Naive thymus-derived CD8-positive, alpha-beta T cell (primary cell): Measurements from ENCODE around the gene PPP1R15B. TPM values are rescaled to one million over a fixed set of nuclear protein-coding genes. Genes with fewer than 3 reads are reported as not detected.

Experiments used
- ATAC-seq, 2 donors: fragments of 150-1000 bp; cut with Tn5 transposase in 1 of 2; sonication (Bioruptor Pico), chemical (Tn5 transposase) in 1 of 2; 1 replicate in 1 of 2; 2 replicates in 1 of 2; pipeline ENCODE4 v1.10.0; 2021; ENCODE audit warnings: mild to moderate bottlenecking in 2 of 2, moderate library complexity in 2 of 2
- POLR2A ChIA-PET: fragments of 350-600 bp; sonication (Branson Sonifier 250); formaldehyde crosslinking; loops from one replicate; lab custom pipeline; 2021; ENCODE audit warnings: antibody characterized with exemption; lab: Charles Lee
- DNase-seq, 10 donors: peaks; one replicate each; pipeline versions ENCODE4 v3.0.0 to v3.0.0-alpha.2; 2020 to 2022
- H3K27ac Mint-ChIP-seq, 10 donors: one replicate each; pipeline ENCODE4 v1.8.0; 2020 to 2022; ENCODE audit warnings: mild to moderate bottlenecking in 10 of 10, mixed read lengths in 10 of 10, moderate library complexity in 4 of 10, inconsistent platforms in 1 of 10
- H3K27me3 Mint-ChIP-seq, 5 donors: one replicate each; pipeline ENCODE4 v1.8.0; 2021 to 2022; ENCODE audit warnings: mixed read lengths in 5 of 5
- H3K36me3 Mint-ChIP-seq, 3 donors: one replicate each; pipeline ENCODE4 v1.8.0; 2020 to 2022; ENCODE audit warnings: mixed read lengths in 3 of 3, mild to moderate bottlenecking in 2 of 3, inconsistent platforms in 1 of 3
- H3K4me1 Mint-ChIP-seq, 4 donors: one replicate each; pipeline ENCODE4 v1.8.0; 2021 to 2022; ENCODE audit warnings: mixed read lengths in 4 of 4
- H3K4me3 Mint-ChIP-seq, 10 donors: one replicate each; pipeline ENCODE4 v1.8.0; 2020 to 2022; ENCODE audit warnings: mild to moderate bottlenecking in 10 of 10, mixed read lengths in 10 of 10, moderate library complexity in 6 of 10, inconsistent platforms in 1 of 10
- H3K9me3 Mint-ChIP-seq, 9 donors: one replicate each; pipeline ENCODE4 v1.8.0; 2020 to 2022; ENCODE audit warnings: mixed read lengths in 9 of 9, mild to moderate bottlenecking in 3 of 9, inconsistent platforms in 1 of 9, moderate library complexity in 1 of 9
- polyA plus RNA-seq, 3 donors: library from polyadenylated mRNA; unstranded; fragments of 300-500 nt; fragmentation: Illumina TruSeq; gene quantifications; one replicate each; pipeline ENCODE4 v1.2.3, GENCODE V29; 2021
- total RNA-seq, 8 experiments: library from RNA in 2 of 8; stranded (reverse) in 2 of 8; gene quantifications; one replicate each; pipeline ENCODE4 v1.2.3 and lab custom pipeline; 2021 to 2026

PPP1R15B gene
- total and polyA plus RNA-seq, 5 experiments from 2014 or later: 14.2 to 87.3 (median 20.8) TPM

DNA sequence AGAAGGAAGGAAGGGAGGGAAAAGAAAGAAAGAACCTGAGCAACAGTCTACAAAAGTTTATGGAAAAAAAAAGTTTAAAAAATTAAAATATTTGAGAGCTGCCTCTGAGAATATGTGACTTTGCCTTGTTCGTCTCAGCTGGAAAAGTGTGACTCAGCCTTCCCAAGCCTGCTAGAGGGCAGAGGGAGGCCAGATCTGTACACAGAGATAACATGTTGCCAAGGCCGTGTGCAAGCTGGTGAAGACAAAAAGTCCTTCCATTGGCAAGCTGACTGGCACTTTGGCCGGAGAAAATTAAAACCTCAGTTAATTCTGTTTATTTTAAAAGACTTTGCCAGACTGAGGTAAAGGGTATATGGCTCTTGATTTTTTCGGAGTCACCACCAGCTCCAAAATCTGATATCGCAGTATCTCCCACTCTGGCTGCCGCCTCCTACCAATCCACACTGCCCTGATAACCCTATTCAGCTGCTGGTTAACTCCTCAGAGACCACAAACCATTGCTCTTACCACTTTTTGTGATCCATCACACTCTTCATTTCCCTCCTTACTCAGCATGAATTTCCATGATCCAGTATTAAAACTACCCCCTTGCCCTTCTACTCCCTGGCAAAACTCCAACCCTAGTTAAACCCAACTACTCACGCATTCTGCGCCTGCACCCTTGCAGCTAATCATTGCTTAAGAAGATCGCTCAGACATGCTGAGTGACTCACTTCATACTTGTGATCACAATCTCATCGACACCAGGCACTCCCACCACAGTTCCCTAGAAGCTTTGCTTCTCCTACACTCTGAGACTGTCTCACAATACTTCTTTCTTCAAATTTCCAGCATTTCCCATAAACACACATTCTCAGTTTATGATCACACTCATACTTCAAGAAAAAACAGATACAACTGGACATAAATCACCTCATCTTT lies 5.7 kb upstream of the PPP1R15B start:
- DNase-seq: no peak
- H3K4me1 Mint-ChIP-seq: peaks cover 10 to 39% (median 19%) of the 10 kb centered on the region in 4 donors
- ATAC-seq: no peak
- H3K9me3 Mint-ChIP-seq: no peaks in the 10 kb centered on the region
- H3K27me3 Mint-ChIP-seq: no peaks in the 10 kb centered on the region
- peak overlapping the region in 3 of 10 donors; percentile 2 to 18 (median 15) for H3K4me3 Mint-ChIP-seq
- H3K27ac Mint-ChIP-seq: peak overlapping the region in 7 of 10 donors; percentile 11 to 70 (median 46)
- POLR2A ChIA-PET: no interaction called here
- H3K36me3 Mint-ChIP-seq: peaks cover 0 to 6% (median 5%) of the 10 kb centered on the region in 3 donors

DNA sequence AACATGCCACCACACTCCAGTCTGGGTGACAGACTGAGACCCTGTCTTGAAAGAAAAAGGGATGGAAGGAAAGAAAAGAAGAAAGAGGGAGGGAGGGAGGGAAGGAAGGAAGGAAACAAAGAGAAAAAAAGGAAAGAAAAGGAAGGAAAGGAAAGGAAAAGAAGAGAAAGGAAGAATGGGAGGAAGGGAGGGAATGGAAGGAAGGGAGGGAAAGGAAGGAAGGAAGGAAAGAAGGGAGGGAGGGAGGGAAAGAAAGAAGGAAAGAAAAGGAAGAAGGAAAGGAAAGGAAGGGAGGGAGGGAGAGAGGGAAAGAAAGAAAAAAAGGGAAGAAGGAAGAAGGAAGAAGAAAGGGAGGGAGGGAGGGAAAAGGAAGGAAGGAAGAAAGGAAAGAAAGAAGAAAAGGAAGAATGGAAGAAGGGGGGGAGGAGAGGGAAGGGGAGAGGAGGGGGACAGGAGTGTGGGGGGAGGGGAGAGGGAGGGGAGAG lies 5.0 kb upstream of the PPP1R15B start:
- Mint-ChIP-seq H3K36me3 (peaks cover 0 to 6% (median 0%) of the 10 kb centered on the region in 3 donors), H3K9me3 (no peaks in the 10 kb centered on the region), H3K27ac (peak overlapping the region in 3 of 10 donors; percentile 26 to 51 (median 29)), H3K27me3 (no peaks in the 10 kb centered on the region), H3K4me3 (no peak overlapping the region), H3K4me1 (peaks cover 10 to 43% (median 20%) of the 10 kb centered on the region in 4 donors)
- DNase-seq: no peak
- POLR2A ChIA-PET: no interaction called here
- ATAC-seq: no peak

DNA sequence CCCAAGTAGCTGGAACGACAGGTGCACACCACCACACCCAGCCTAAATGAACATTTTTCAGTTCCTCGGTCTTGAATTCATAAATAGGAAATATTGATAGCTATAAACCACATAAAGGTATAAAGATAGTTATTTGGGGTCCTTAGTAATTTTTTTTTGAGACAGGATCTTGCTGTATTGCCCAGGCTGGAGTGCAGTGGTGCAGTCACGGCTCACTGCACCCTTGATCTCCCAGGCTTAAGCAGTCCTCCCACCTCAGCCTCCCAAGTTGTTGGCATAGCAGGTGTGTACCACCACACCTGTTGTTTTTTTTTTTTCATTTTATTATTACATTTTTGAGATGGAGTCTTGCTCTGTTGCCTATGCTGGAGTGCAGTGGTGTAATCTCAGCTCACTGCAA lies 3.7 kb upstream of the PPP1R15B start:
- ATAC-seq (no peak), DNase-seq (no peak)
- no peak overlapping the region for H3K4me3 Mint-ChIP-seq
- H3K4me1 Mint-ChIP-seq: peaks cover 10 to 43% (median 20%) of the 10 kb centered on the region in 4 donors
- POLR2A ChIA-PET: interaction anchor here (1.1 kb wide), 1 partner anchor 92 kb away, joined by 4 read pairs; no protein-coding TSS in a partner anchor
- no peak overlapping the region for H3K27ac Mint-ChIP-seq
- H3K36me3 Mint-ChIP-seq: peaks cover 0 to 12% (median under 1%) of the 10 kb centered on the region in 3 donors
- no peaks in the 10 kb centered on the region for H3K9me3 Mint-ChIP-seq
- no peaks in the 10 kb centered on the region for H3K27me3 Mint-ChIP-seq

DNA sequence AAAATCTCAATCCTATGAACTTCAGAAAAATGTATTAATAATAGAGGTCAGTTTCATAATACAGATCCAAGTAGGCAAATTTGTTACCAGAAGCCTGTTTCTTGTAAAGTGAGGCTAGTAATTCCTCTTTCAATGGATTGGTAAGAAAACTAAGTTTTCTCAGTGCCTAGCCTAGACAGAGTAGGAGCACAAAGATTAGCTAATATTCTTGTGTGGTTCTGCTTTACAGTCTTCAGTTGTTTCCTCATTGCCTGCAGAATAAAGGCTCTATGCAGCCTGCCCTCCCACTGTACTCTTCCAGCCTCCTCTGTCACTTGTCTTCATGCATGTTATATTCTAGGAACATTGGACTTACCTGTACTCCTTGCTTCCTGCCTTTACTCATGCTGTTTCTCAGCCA lies 2.4 kb upstream of the PPP1R15B start:
- POLR2A ChIA-PET: interaction anchor here (1.1 kb wide), 1 partner anchor 92 kb away, joined by 3 read pairs; no protein-coding TSS in a partner anchor
- ATAC-seq: no peak
- Mint-ChIP-seq H3K27ac (peak overlapping the region in 8 of 10 donors; percentile 1 to 99 (median 50)), H3K4me1 (peaks cover 6 to 37% (median 15%) of the 10 kb centered on the region in 4 donors), H3K4me3 (peak overlapping the region in 2 of 10 donors; percentile 7 to 11), H3K27me3 (no peaks in the 10 kb centered on the region), H3K9me3 (no peaks in the 10 kb centered on the region), H3K36me3 (peaks cover 4 to 12% (median 9%) of the 10 kb centered on the region in 3 donors)
- no peak for DNase-seq

DNA sequence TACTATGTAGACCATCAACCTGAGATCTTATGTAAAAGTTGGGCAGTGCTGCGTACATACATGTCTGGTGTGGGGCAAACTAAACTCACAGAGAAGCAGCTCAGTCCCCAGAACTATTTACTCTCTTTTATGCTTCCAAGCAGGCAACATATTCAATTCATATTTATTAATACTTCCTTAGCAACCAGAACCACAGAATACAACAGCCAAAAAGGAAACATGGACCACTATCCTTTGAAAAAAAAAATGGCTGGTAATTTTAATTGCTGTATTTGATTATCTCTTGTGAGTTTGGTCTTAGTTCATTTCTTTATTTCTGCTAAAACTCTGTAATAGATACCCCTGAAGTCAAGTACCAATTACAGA lies 1.5 kb upstream of the PPP1R15B start:
- H3K27ac Mint-ChIP-seq: peak overlapping the region; percentile 44 to 99 (median 90)
- peaks cover 5 to 29% (median 10%) of the 10 kb centered on the region in 4 donors for H3K4me1 Mint-ChIP-seq
- POLR2A ChIA-PET: interaction anchor here (0.7 to 1.1 kb wide), 2 partner anchors 82 to 93 kb away, joined by 3 to 4 read pairs; partner anchors contain the start of gene PIK3C2B
- H3K27me3 Mint-ChIP-seq: no peaks in the 10 kb centered on the region
- no peak for ATAC-seq
- H3K9me3 Mint-ChIP-seq: no peaks in the 10 kb centered on the region
- peak overlapping the region in 9 of 10 donors; percentile 6 to 76 (median 63) for H3K4me3 Mint-ChIP-seq
- no peak for DNase-seq
- peaks cover 11 to 17% (median 12%) of the 10 kb centered on the region in 3 donors for H3K36me3 Mint-ChIP-seq

DNA sequence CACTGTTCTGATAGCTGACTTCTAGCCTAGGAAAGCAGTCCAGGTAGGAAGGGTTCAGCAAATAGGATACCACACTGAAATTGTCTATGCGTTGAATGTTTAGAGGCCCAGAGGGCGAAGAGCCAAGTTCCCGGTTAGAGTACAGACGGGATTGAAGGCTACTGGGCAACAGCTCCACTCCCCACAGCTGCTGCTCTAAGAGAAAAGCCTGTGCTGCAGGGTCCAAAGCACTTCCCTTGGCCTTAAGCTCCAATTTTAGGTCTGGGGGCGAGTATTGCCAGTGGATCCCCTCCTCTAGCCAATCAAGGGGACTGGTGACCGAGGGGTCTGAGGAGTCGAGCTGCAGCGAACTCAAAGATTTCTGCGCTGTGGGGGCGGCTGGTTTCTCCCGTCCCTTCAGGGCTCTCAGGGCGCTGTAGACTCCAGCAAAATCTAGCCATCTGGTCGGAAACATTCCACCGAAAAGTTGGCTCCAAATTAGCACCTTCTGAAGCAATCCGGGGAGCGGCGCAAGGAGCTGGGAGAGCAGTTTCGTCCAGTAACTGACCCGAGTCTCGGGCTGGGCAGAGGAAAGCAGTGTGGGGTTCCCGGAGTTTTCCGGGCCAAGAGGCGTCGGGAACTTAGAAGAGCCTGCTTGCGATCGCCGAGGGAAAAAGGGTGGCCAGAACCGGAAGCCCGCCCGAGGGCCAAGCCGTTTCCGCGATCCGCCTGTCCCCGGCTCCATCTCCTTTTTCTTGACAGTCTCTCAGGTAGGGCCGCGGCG lies 748 bp downstream of the PPP1R15B start:
- POLR2A ChIA-PET: interaction anchor here (0.6 to 2.1 kb wide), 11 partner anchors 11 to 110 kb away, joined by 3 to 10 read pairs (median 3); partner anchors contain the start of genes MDM4 and PIK3C2B
- H3K27me3 Mint-ChIP-seq: no peaks in the 10 kb centered on the region
- peaks cover 12 to 34% (median 23%) of the 10 kb centered on the region in 3 donors for H3K36me3 Mint-ChIP-seq
- peaks cover 4 to 24% (median 16%) of the 10 kb centered on the region in 4 donors for H3K4me1 Mint-ChIP-seq
- H3K9me3 Mint-ChIP-seq: no peaks in the 10 kb centered on the region
- DNase-seq: peak in 4 of 10 donors; percentile 28 to 41 (median 33)
- H3K27ac Mint-ChIP-seq: peak overlapping the region; percentile 98 to 100 (median 99)
- H3K4me3 Mint-ChIP-seq: peak overlapping the region; percentile 97 to 100 (median 98)
- ATAC-seq: peak; percentile 12 to 34

DNA sequence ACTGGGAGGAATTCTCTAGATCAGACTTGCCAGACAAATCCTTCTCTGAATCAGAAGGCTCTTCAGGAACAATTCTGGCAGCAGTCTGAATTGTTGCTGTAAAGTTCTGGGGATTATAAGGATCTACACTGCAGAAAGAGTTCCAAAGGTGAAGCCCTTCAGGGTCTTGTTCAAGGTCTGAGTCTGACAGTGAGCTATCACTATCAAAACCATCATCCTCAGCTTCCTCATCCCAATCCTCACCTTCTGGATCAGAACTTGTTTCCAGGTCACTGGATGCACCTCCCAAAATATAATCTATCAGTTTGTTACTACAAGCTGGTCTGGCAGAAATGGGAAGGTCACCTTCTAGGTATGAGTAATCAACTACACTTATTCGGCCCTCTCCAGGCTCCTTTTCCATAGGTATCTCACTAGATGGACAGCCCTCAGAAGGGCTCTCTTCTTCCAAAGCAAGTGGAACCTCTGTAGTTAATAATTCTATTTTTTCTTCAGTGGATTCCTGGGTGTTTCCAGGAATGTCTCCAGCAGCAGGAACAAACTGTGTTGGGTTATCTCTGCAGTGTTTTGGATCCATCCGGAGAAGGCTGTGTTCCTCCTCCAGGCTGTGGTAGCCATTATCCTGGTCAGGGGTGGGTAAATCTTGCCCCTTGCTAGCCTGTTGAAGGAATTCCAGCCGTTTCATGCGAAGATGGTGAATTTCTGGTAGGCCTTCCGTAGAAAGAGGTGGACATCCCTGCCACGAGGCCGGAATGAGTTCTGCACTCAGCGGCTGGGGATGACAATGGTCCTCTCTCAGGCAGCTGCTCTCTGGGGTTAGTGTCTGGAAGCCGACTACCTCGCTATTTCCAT lies 1.6 kb downstream of the PPP1R15B start:
- ATAC-seq: no peak
- peak overlapping the region; percentile 97 to 100 (median 98) for H3K4me3 Mint-ChIP-seq
- H3K9me3 Mint-ChIP-seq: no peaks in the 10 kb centered on the region
- POLR2A ChIA-PET: interaction anchor here (0.6 to 2.1 kb wide), 10 partner anchors 10 to 111 kb away, joined by 3 to 10 read pairs (median 4); partner anchors contain the start of genes MDM4 and PIK3C2B
- H3K4me1 Mint-ChIP-seq: peaks cover 4 to 30% (median 19%) of the 10 kb centered on the region in 4 donors
- H3K36me3 Mint-ChIP-seq: peaks cover 12 to 42% (median 27%) of the 10 kb centered on the region in 3 donors
- peak overlapping the region; percentile 98 to 100 (median 99) for H3K27ac Mint-ChIP-seq
- DNase-seq: peak in 1 of 10 donors; percentile 18
- no peaks in the 10 kb centered on the region for H3K27me3 Mint-ChIP-seq

DNA sequence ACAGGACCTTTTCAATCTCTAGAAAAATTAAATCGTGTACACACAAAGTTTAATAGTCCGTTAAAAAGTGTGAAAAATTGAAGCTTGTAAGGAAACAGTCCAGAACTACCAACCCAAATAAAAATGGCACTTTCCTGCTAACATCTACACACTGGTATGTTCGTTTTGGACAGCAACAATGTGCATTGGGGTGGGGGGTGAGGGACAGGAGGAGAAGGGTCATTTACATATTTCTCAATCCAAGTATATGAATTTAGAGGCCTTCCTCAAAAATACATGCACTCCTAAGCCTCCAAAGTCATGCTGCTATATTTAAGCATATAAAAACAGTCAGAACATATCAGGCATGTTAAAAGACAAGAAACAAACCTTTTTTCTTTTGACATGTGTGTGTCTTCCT lies 2.5 kb downstream of the PPP1R15B start:
- H3K9me3 Mint-ChIP-seq: no peaks in the 10 kb centered on the region
- H3K27me3 Mint-ChIP-seq: no peaks in the 10 kb centered on the region
- peak overlapping the region; percentile 93 to 100 (median 99) for H3K27ac Mint-ChIP-seq
- POLR2A ChIA-PET: interaction anchor here (1.2 kb wide), 1 partner anchor 27 kb away, joined by 3 read pairs; no protein-coding TSS in a partner anchor
- ATAC-seq: no peak
- DNase-seq: no peak
- peaks cover 12 to 51% (median 29%) of the 10 kb centered on the region in 3 donors for H3K36me3 Mint-ChIP-seq
- H3K4me3 Mint-ChIP-seq: peak overlapping the region; percentile 97 to 100 (median 98)
- peaks cover 3 to 37% (median 24%) of the 10 kb centered on the region in 4 donors for H3K4me1 Mint-ChIP-seq

DNA sequence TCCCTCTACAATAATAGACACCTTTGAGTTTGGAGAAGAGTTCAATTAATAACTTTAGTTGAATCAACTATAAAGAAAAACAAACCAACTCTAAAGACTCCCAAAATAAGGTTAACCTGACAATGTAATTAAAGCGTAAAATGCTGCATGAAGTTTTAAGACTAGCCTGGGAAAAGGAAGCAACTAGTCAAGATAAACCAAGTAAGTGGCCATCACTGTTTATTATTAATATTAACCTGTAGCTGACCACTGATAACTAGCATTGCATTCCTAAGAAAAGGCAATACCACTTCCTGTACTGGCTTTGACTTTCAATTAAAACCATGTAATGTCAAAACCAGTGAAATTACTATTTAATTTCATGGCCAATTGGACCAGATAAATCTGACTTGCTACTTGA lies 3.0 kb downstream of the PPP1R15B start:
- POLR2A ChIA-PET: interaction anchor here (0.8 kb wide), 1 partner anchor 109 kb away, joined by 3 read pairs; no protein-coding TSS in a partner anchor
- no peak for ATAC-seq
- Mint-ChIP-seq H3K27ac (peak overlapping the region; percentile 81 to 100 (median 99)), H3K4me1 (peaks cover 2 to 42% (median 29%) of the 10 kb centered on the region in 4 donors), H3K27me3 (no peaks in the 10 kb centered on the region), H3K4me3 (peak overlapping the region; percentile 97 to 100 (median 98)), H3K9me3 (no peaks in the 10 kb centered on the region), H3K36me3 (peaks cover 12 to 57% (median 31%) of the 10 kb centered on the region in 3 donors)
- no peak for DNase-seq

DNA sequence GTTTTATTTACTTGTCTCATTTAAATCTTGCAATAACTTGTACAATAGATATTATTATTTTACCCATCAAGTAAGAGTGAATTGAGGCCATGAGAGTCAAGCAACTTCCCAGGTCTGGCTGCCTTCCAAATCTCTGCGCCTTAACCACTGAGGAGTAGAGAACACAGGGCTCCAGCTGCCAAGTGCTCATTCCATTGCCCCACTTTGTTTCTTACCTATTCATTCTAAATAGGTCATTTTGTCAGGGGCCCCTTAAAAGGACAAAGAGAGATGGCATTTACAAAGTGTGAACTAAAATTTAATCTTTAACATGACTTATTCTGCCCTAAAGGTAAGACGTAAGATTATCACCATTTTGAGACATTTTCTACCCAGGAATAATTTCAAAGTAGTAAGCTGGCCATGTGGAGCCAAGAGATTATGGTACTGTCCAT lies 3.5 kb downstream of the PPP1R15B start:
- H3K27me3 Mint-ChIP-seq: no peaks in the 10 kb centered on the region
- H3K36me3 Mint-ChIP-seq: peaks cover 12 to 58% (median 32%) of the 10 kb centered on the region in 3 donors
- H3K4me1 Mint-ChIP-seq: peaks cover 2 to 43% (median 29%) of the 10 kb centered on the region in 4 donors
- POLR2A ChIA-PET: interaction anchor here (0.7 to 1.5 kb wide), 3 partner anchors 29 to 109 kb away, joined by 3 read pairs; no protein-coding TSS in a partner anchor
- DNase-seq: peak in 6 of 10 donors; percentile 13 to 49 (median 30)
- peak overlapping the region; percentile 81 to 100 (median 99) for H3K27ac Mint-ChIP-seq
- H3K4me3 Mint-ChIP-seq: peak overlapping the region; percentile 97 to 100 (median 98)
- ATAC-seq: no peak
- no peaks in the 10 kb centered on the region for H3K9me3 Mint-ChIP-seq
